GM23248 (cell line): ENCODE data around the gene ADGRD1.

Experiments used
- EZH2 ChIP-seq: fragments of 200-600 bp; sonication (generic); IDR thresholded peaks from 2 replicates; pipeline ENCODE4 v1.6.1; 2018; ENCODE audit warnings: antibody characterized with exemption, mild to moderate bottlenecking; ENCODE audit not compliant: insufficient read depth, poor library complexity, severe bottlenecking
- EZH2phosphoT487 ChIP-seq: fragments of 200-600 bp; sonication (generic); IDR thresholded peaks from 2 replicates; pipeline ENCODE4 v1.6.1; 2018; ENCODE audit warnings: antibody characterized with exemption, moderate library complexity, mild to moderate bottlenecking, low read depth; ENCODE audit not compliant: insufficient read depth

GRCh38 chr12:131141514-131141913, 187.8 kb downstream of the ADGRD1 start:
- TF ChIP-seq EZH2 (no peak), EZH2phosphoT487 (no peak)
